Activated T-cell treated with anti-CD3 and anti-CD28 coated beads, Interleukin-2, amount 50 U/mL, for 1 hour (primary cell): ENCODE data around the gene TGM2.

Experiments used
- DNase-seq: peaks from one replicate; pipeline ENCODE4 v3.0.0-alpha.2; 2020

The TGM2 gene

GRCh38 chr20:38129248-38129865 lies 35.7 kb downstream of the TGM2 start:
- no peak for DNase-seq

GRCh38 chr20:38128691-38129090 lies 36.4 kb downstream of the TGM2 start:
- DNase-seq, result no peak

GRCh38 chr20:38127920-38128528 lies 37.0 kb downstream of the TGM2 start:
- DNase-seq, result no peak

GRCh38 chr20:38126932-38127621 lies 38.0 kb downstream of the TGM2 start:
- no peak for DNase-seq

GRCh38 chr20:38126146-38126921 lies 38.7 kb downstream of the TGM2 start:
- no peak for DNase-seq

GRCh38 chr20:38125157-38126056 lies 39.7 kb downstream of the TGM2 start:
- no peak for DNase-seq

- no peak for DNase-seq
Observed at GRCh38 chr20:38123021-38123587, 42.0 kb downstream of the TGM2 start.

GRCh38 chr20:38121741-38122140 lies 43.3 kb downstream of the TGM2 start:
- no peak for DNase-seq

GRCh38 chr20:38120625-38120988 lies 44.5 kb downstream of the TGM2 start:
- no peak for DNase-seq

- DNase-seq, result no peak
Observed at GRCh38 chr20:38119446-38119845, 45.6 kb downstream of the TGM2 start.

GRCh38 chr20:38117635-38118034 lies 47.4 kb downstream of the TGM2 start:
- DNase-seq, result no peak

GRCh38 chr20:38117205-38117604 lies 47.9 kb downstream of the TGM2 start:
- DNase-seq, result no peak

GRCh38 chr20:38116409-38117165 lies 48.5 kb downstream of the TGM2 start:
- no peak for DNase-seq

- no peak for DNase-seq
Observed at GRCh38 chr20:38115896-38116295, 49.2 kb downstream of the TGM2 start.

- DNase-seq, result no peak
Observed at GRCh38 chr20:38115205-38115604, 49.9 kb downstream of the TGM2 start.

- DNase-seq, result no peak
Observed at GRCh38 chr20:38114353-38114791, 50.7 kb downstream of the TGM2 start.

GRCh38 chr20:38113401-38114325 lies 51.4 kb downstream of the TGM2 start:
- no peak for DNase-seq

- no peak for DNase-seq
Observed at GRCh38 chr20:38112930-38113294, 52.2 kb downstream of the TGM2 start.

GRCh38 chr20:38112261-38112929 lies 52.7 kb downstream of the TGM2 start:
- DNase-seq, result no peak
